Measurements from ENCODE around the gene COL8A1.
A peak's percentile ranks its signal among the peaks of the same experiment; 100 is the strongest.

Gene COL8A1

DNA sequence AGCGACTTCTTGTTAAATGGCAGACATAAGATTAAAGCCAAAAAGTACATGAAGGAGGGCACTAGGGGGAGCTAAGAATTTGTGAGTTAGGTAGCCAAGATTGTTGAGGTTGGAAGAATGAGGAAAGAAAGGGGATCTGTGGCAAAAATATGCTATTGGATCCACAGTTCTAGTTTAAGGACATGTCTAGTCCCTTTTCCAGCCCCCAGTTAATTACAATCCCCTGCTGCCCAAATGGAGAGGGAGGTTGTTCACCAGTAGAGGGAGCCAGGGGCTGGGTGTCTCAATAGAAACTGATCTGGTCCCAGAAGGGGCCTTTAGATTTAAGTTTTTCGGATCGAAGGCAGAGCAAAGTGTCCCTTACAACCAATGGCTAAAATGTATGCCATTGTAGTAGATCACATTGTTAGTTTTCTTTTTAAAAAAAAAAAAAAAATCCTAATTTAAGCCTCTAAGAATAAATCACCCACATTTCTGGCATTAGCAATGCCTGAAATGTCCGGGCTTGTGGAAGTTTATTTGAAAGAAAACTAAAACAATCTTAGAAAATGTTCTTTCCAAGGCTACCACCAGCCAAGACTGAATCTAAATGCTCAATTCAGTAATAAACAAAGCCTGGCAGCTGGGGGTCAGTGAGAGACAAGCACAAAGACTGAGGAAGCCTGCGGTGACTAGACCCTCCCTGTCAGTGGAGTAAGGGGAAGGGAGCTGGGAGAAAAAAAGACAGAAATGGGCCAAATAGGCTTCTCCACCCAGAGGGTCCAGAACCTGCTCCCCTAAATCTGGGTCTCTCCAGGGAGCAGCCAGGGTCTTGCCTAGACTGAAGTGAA is 7.1 kb downstream of the COL8A1 start:
- Histone ChIP-seq H3K4me2 (ENCODE audit: low read length) (no peak overlapping the region), H2BK120ac (ENCODE audit: low read depth, low read length) (no peak overlapping the region), H3K79me1 (ENCODE audit: low read length) (no peaks in the 10 kb centered on the region), H3K4me3 (ENCODE audit: low read length) (no peak overlapping the region), H3K27me3 (ENCODE audit: insufficient read depth, low read length, poor library complexity) (no peaks in the 10 kb centered on the region), H3K56ac (ENCODE audit: low read length) (no peak overlapping the region), H4K8ac (ENCODE audit: low read depth, low read length) (no peak overlapping the region), H4K5ac (ENCODE audit: low read length) (no peak overlapping the region), H3K79me2 (ENCODE audit: control insufficient read depth, insufficient read depth, low read length) (no peaks in the 10 kb centered on the region), H3K27ac (ENCODE audit: low read depth, low read length) (no peak overlapping the region), H3K9ac (ENCODE audit: low read length) (no peak overlapping the region), H3K4ac (ENCODE audit: low read depth, low read length) (no peak overlapping the region), H3K18ac (ENCODE audit: low read length) (no peak overlapping the region), H3K36me3 (ENCODE audit: control insufficient read depth, insufficient read depth, low read length) (no peaks in the 10 kb centered on the region), H2BK15ac (replicated peaks; ENCODE audit: low read depth) (no peak overlapping the region), H3K23ac (ENCODE audit: low read length) (no peak overlapping the region), H2AK5ac (ENCODE audit: low read length) (no peak overlapping the region), H3K4me1 (ENCODE audit: control insufficient read depth, low read depth, low read length) (no peaks in the 10 kb centered on the region), H2BK5ac (ENCODE audit: low read length) (no peak overlapping the region)
- peak; percentile 68 for DNase-seq
- WGBS (ENCODE audit: extremely low coverage, insufficient coverage, low lambda C conversion rate), result no CpG with 5 or more reads among the region's 5 CpGs

DNA sequence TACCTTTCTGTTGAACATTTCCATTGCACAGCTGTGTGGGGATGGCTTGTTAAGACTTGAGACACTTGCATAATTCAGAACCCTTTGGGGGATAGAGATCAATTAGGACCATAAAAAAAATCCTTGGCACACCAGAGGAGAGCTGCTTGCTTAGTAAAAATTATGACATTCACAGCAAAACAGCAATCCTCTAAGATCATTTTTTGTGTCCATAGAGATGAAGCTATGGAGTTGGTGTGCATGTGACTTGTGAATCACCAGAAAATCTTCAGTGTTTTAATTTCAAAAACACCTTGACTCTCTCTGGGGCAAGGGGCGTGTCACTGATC is 7.7 kb downstream of the COL8A1 start:
- H3K18ac ChIP-seq (ENCODE audit: low read length), result no peak overlapping the region
- H3K4me3 ChIP-seq (ENCODE audit: low read length), result no peak overlapping the region
- no peak overlapping the region for H3K56ac ChIP-seq (ENCODE audit: low read length)
- WGBS (ENCODE audit: extremely low coverage, insufficient coverage, low lambda C conversion rate), result no CpG with 5 or more reads among the region's 1 CpG
- no peaks in the 10 kb centered on the region for H3K36me3 ChIP-seq (ENCODE audit: control insufficient read depth, insufficient read depth, low read length)
- no peak for DNase-seq
- no peak overlapping the region for H3K4ac ChIP-seq (ENCODE audit: low read depth, low read length)
- H3K27ac ChIP-seq (ENCODE audit: low read depth, low read length), result no peak overlapping the region
- no peak overlapping the region for H3K9ac ChIP-seq (ENCODE audit: low read length)
- H3K79me1 ChIP-seq (ENCODE audit: low read length), result no peaks in the 10 kb centered on the region
- no peaks in the 10 kb centered on the region for H3K79me2 ChIP-seq (ENCODE audit: control insufficient read depth, insufficient read depth, low read length)
- H2BK120ac ChIP-seq (ENCODE audit: low read depth, low read length), result no peak overlapping the region
- H2AK5ac ChIP-seq (ENCODE audit: low read length), result no peak overlapping the region
- H3K4me2 ChIP-seq (ENCODE audit: low read length), result no peak overlapping the region
- no peaks in the 10 kb centered on the region for H3K27me3 ChIP-seq (ENCODE audit: insufficient read depth, low read length, poor library complexity)
- no peak overlapping the region for H4K5ac ChIP-seq (ENCODE audit: low read length)
- no peak overlapping the region for H2BK5ac ChIP-seq (ENCODE audit: low read length)
- no peak overlapping the region for H3K23ac ChIP-seq (ENCODE audit: low read length)
- H2BK15ac ChIP-seq (replicated peaks; ENCODE audit: low read depth), result no peak overlapping the region
- H3K4me1 ChIP-seq (ENCODE audit: control insufficient read depth, low read depth, low read length), result no peaks in the 10 kb centered on the region
- H4K8ac ChIP-seq (ENCODE audit: low read depth, low read length), result no peak overlapping the region

DNA sequence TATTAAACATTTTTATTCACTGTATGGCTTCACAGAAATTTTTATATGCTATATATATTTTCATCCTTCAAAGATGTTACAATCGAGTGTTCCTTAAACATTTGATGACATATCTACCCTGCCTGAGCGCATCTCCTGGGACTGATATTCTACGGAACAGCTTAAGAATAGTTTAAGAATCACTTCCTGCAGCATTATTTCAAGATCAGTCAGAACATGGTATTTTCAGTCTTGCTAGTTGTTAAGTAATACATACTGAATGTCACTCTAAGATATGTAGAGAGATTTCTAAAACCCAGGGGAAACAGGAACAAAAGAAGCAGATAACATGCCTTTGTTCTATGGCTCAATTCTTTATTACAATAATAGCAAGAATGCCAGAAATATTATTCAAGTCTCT is 8.7 kb downstream of the COL8A1 start:
- H3K4ac ChIP-seq (ENCODE audit: low read depth, low read length), result no peak overlapping the region
- WGBS (ENCODE audit: extremely low coverage, insufficient coverage, low lambda C conversion rate), result no CpG with 5 or more reads among the region's 3 CpGs

DNA sequence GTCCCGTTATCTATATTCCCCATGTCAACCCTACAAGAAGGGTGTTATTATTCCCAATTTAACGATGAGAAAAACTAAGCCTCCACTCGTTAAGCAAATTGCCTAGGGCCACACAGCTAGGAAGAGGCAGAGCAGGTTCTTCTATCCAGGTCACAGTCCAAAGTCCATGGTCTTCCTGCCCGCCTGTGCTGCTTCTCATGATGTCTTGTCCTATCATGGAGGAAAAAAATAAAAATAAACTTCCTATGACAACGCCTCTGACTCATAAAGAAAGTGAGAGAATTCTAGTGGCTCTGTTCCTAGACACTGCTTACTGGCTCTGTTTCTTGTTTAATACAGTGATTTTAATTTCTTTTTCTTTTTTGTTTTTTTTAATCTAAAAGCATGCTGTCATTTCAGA is 9.7 kb downstream of the COL8A1 start:
- Histone ChIP-seq H3K36me3 (ENCODE audit: control insufficient read depth, insufficient read depth, low read length) (no peaks in the 10 kb centered on the region), H3K18ac (ENCODE audit: low read length) (no peak overlapping the region), H4K8ac (ENCODE audit: low read depth, low read length) (no peak overlapping the region), H2BK120ac (ENCODE audit: low read depth, low read length) (no peak overlapping the region), H3K27ac (ENCODE audit: low read depth, low read length) (no peak overlapping the region), H3K23ac (ENCODE audit: low read length) (no peak overlapping the region), H3K4me3 (ENCODE audit: low read length) (no peak overlapping the region), H3K79me2 (ENCODE audit: control insufficient read depth, insufficient read depth, low read length) (no peaks in the 10 kb centered on the region), H2BK15ac (replicated peaks; ENCODE audit: low read depth) (no peak overlapping the region), H3K4me1 (ENCODE audit: control insufficient read depth, low read depth, low read length) (no peaks in the 10 kb centered on the region), H4K5ac (ENCODE audit: low read length) (no peak overlapping the region), H3K4ac (ENCODE audit: low read depth, low read length) (no peak overlapping the region), H2AK5ac (ENCODE audit: low read length) (no peak overlapping the region), H2BK5ac (ENCODE audit: low read length) (no peak overlapping the region), H3K79me1 (ENCODE audit: low read length) (no peaks in the 10 kb centered on the region), H3K56ac (ENCODE audit: low read length) (no peak overlapping the region), H3K27me3 (ENCODE audit: insufficient read depth, low read length, poor library complexity) (no peaks in the 10 kb centered on the region), H3K9ac (ENCODE audit: low read length) (no peak overlapping the region), H3K4me2 (ENCODE audit: low read length) (no peak overlapping the region)
- WGBS (ENCODE audit: extremely low coverage, insufficient coverage, low lambda C conversion rate), result no CpG with 5 or more reads among the region's 5 CpGs
- no peak for DNase-seq

More for the DNA sequence above, 8.7 kb downstream of the COL8A1 start:
- no peak overlapping the region for H2AK5ac ChIP-seq (ENCODE audit: low read length)
- H3K79me2 ChIP-seq (ENCODE audit: control insufficient read depth, insufficient read depth, low read length), result no peaks in the 10 kb centered on the region
- no peak overlapping the region for H3K9ac ChIP-seq (ENCODE audit: low read length)
- no peaks in the 10 kb centered on the region for H3K79me1 ChIP-seq (ENCODE audit: low read length)
- H2BK5ac ChIP-seq (ENCODE audit: low read length), result no peak overlapping the region
- no peak overlapping the region for H3K27ac ChIP-seq (ENCODE audit: low read depth, low read length)
- no peaks in the 10 kb centered on the region for H3K4me1 ChIP-seq (ENCODE audit: control insufficient read depth, low read depth, low read length)
- H3K36me3 ChIP-seq (ENCODE audit: control insufficient read depth, insufficient read depth, low read length), result no peaks in the 10 kb centered on the region
- no peak overlapping the region for H3K4me2 ChIP-seq (ENCODE audit: low read length)
- no peak overlapping the region for H4K8ac ChIP-seq (ENCODE audit: low read depth, low read length)
- no peak overlapping the region for H3K23ac ChIP-seq (ENCODE audit: low read length)
- no peak overlapping the region for H2BK15ac ChIP-seq (replicated peaks; ENCODE audit: low read depth)
- no peak overlapping the region for H3K4me3 ChIP-seq (ENCODE audit: low read length)
- H4K5ac ChIP-seq (ENCODE audit: low read length), result no peak overlapping the region
- no peak overlapping the region for H3K56ac ChIP-seq (ENCODE audit: low read length)
- no peak for DNase-seq
- H3K18ac ChIP-seq (ENCODE audit: low read length), result no peak overlapping the region
- H3K27me3 ChIP-seq (ENCODE audit: insufficient read depth, low read length, poor library complexity), result no peaks in the 10 kb centered on the region
- H2BK120ac ChIP-seq (ENCODE audit: low read depth, low read length), result no peak overlapping the region

DNA sequence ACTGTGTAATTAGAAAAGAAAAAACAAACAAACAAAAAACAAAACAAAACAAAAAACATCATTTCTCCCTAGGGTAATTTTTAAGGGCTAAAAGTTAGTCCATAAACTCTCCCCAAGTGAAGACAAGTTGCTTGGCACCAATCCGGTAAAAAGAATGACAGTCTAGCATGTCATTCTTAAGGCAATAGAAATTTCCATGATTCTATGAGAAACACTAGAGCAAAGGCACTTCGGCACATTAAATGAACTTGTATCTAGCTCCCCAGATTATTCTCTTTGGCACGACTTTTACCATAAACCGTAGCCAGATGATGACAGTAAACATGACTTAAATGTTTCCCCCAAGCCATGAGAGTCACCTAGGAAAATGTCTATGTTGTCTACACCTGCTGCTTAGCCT is 10.1 kb downstream of the COL8A1 start:
- Histone ChIP-seq H2BK120ac (ENCODE audit: low read depth, low read length) (no peak overlapping the region), H4K8ac (ENCODE audit: low read depth, low read length) (no peak overlapping the region), H3K27ac (ENCODE audit: low read depth, low read length) (no peak overlapping the region), H2BK15ac (replicated peaks; ENCODE audit: low read depth) (no peak overlapping the region), H3K36me3 (ENCODE audit: control insufficient read depth, insufficient read depth, low read length) (no peaks in the 10 kb centered on the region), H3K4me1 (ENCODE audit: control insufficient read depth, low read depth, low read length) (no peaks in the 10 kb centered on the region), H3K4me2 (ENCODE audit: low read length) (no peak overlapping the region), H2BK5ac (ENCODE audit: low read length) (no peak overlapping the region), H3K79me2 (ENCODE audit: control insufficient read depth, insufficient read depth, low read length) (no peaks in the 10 kb centered on the region), H3K56ac (ENCODE audit: low read length) (no peak overlapping the region), H3K4ac (ENCODE audit: low read depth, low read length) (no peak overlapping the region), H3K18ac (ENCODE audit: low read length) (no peak overlapping the region), H3K23ac (ENCODE audit: low read length) (no peak overlapping the region), H3K79me1 (ENCODE audit: low read length) (no peaks in the 10 kb centered on the region), H4K5ac (ENCODE audit: low read length) (no peak overlapping the region), H3K4me3 (ENCODE audit: low read length) (no peak overlapping the region), H3K27me3 (ENCODE audit: insufficient read depth, low read length, poor library complexity) (no peaks in the 10 kb centered on the region), H2AK5ac (ENCODE audit: low read length) (no peak overlapping the region), H3K9ac (ENCODE audit: low read length) (no peak overlapping the region)
- DNase-seq, result no peak
- WGBS (ENCODE audit: extremely low coverage, insufficient coverage, low lambda C conversion rate), result no CpG with 5 or more reads among the region's 4 CpGs

DNA sequence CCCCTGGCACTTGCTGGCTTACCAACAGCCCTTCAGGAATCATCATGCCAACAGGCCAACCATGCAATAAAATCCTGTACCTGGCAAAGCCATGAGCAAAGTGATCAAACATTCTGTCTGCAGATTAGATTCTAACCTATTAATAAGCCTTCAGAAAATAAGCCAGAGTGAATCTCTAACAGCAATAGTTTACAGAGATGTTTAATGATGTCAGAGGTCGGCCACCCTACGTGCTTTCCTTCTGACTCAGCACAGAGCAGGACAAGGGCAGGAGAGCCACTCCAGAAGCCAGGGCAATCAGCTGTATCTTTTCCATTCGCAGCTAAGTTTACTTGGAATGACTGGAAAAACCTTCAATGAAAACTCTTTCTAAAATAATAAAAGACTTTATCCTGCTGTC is 13.1 kb downstream of the COL8A1 start:
- H3K4me1 ChIP-seq (ENCODE audit: control insufficient read depth, low read depth, low read length), result no peaks in the 10 kb centered on the region
- H3K79me2 ChIP-seq (ENCODE audit: control insufficient read depth, insufficient read depth, low read length), result no peaks in the 10 kb centered on the region
- no peak overlapping the region for H2BK15ac ChIP-seq (replicated peaks; ENCODE audit: low read depth)
- no peak overlapping the region for H3K4me3 ChIP-seq (ENCODE audit: low read length)
- H3K79me1 ChIP-seq (ENCODE audit: low read length), result no peaks in the 10 kb centered on the region
- H3K27me3 ChIP-seq (ENCODE audit: insufficient read depth, low read length, poor library complexity), result no peaks in the 10 kb centered on the region
- no peak overlapping the region for H3K9ac ChIP-seq (ENCODE audit: low read length)
- no CpG with 5 or more reads among the region's 3 CpGs for WGBS (ENCODE audit: extremely low coverage, insufficient coverage, low lambda C conversion rate)
- no peak overlapping the region for H3K4ac ChIP-seq (ENCODE audit: low read depth, low read length)
- no peak overlapping the region for H3K18ac ChIP-seq (ENCODE audit: low read length)
- no peak overlapping the region for H4K8ac ChIP-seq (ENCODE audit: low read depth, low read length)
- no peak overlapping the region for H2AK5ac ChIP-seq (ENCODE audit: low read length)
- no peak overlapping the region for H2BK5ac ChIP-seq (ENCODE audit: low read length)
- no peak overlapping the region for H3K27ac ChIP-seq (ENCODE audit: low read depth, low read length)
- no peak overlapping the region for H3K56ac ChIP-seq (ENCODE audit: low read length)
- H2BK120ac ChIP-seq (ENCODE audit: low read depth, low read length), result no peak overlapping the region
- H3K36me3 ChIP-seq (ENCODE audit: control insufficient read depth, insufficient read depth, low read length), result no peaks in the 10 kb centered on the region
- DNase-seq, result no peak
- H3K4me2 ChIP-seq (ENCODE audit: low read length), result no peak overlapping the region
- no peak overlapping the region for H4K5ac ChIP-seq (ENCODE audit: low read length)
- H3K23ac ChIP-seq (ENCODE audit: low read length), result no peak overlapping the region
